Measurements from ENCODE around the gene CHAF1A. TPM values are rescaled to one million over a fixed set of nuclear protein-coding genes. Genes with fewer than 3 reads are reported as not detected.

The CHAF1A gene
- total and polyA plus RNA-seq, 2 experiments from 2014 or later = 113 to 125 TPM

DNA sequence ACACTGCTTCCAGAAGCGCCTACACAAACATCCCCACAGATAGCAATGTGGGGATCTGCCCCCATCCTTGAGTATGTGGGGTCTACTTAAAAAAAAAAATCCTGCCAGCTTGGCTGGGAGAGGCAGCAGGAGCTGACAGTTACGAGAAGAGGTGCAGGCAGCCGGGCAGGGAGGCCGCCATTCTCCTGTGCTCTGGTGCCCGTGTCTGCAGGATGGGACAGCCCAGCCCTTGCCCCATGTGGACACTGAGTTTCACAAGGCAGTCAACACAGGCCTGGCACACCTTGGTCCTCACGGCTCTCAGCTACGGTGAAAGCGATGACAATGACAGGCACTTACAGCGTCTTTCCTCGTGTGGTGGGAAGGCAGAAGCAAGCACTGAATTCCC is 35.1 kb upstream of the CHAF1A start (continued):
- TF ChIP-seq STAT1 (IDR thresholded peaks at IDR 0.05; ENCODE audit: unreplicated experiment) (no peak), POLR2AphosphoS5 (IDR thresholded peaks at IDR 0.05; ENCODE audit: low read depth) (no peak), JUNB (IDR thresholded peaks at IDR 0.05; ENCODE audit: unreplicated experiment) (no peak)
- TF ChIP-seq, protein P1, sequence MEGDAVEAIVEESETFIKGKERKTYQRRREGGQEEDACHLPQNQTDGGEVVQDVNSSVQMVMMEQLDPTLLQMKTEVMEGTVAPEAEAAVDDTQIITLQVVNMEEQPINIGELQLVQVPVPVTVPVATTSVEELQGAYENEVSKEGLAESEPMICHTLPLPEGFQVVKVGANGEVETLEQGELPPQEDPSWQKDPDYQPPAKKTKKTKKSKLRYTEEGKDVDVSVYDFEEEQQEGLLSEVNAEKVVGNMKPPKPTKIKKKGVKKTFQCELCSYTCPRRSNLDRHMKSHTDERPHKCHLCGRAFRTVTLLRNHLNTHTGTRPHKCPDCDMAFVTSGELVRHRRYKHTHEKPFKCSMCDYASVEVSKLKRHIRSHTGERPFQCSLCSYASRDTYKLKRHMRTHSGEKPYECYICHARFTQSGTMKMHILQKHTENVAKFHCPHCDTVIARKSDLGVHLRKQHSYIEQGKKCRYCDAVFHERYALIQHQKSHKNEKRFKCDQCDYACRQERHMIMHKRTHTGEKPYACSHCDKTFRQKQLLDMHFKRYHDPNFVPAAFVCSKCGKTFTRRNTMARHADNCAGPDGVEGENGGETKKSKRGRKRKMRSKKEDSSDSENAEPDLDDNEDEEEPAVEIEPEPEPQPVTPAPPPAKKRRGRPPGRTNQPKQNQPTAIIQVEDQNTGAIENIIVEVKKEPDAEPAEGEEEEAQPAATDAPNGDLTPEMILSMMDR (conservative IDR thresholded peaks at IDR 0.05; ENCODE audit: low read depth in 2 of 2) = no peak
- TF ChIP-seq, protein P2, sequence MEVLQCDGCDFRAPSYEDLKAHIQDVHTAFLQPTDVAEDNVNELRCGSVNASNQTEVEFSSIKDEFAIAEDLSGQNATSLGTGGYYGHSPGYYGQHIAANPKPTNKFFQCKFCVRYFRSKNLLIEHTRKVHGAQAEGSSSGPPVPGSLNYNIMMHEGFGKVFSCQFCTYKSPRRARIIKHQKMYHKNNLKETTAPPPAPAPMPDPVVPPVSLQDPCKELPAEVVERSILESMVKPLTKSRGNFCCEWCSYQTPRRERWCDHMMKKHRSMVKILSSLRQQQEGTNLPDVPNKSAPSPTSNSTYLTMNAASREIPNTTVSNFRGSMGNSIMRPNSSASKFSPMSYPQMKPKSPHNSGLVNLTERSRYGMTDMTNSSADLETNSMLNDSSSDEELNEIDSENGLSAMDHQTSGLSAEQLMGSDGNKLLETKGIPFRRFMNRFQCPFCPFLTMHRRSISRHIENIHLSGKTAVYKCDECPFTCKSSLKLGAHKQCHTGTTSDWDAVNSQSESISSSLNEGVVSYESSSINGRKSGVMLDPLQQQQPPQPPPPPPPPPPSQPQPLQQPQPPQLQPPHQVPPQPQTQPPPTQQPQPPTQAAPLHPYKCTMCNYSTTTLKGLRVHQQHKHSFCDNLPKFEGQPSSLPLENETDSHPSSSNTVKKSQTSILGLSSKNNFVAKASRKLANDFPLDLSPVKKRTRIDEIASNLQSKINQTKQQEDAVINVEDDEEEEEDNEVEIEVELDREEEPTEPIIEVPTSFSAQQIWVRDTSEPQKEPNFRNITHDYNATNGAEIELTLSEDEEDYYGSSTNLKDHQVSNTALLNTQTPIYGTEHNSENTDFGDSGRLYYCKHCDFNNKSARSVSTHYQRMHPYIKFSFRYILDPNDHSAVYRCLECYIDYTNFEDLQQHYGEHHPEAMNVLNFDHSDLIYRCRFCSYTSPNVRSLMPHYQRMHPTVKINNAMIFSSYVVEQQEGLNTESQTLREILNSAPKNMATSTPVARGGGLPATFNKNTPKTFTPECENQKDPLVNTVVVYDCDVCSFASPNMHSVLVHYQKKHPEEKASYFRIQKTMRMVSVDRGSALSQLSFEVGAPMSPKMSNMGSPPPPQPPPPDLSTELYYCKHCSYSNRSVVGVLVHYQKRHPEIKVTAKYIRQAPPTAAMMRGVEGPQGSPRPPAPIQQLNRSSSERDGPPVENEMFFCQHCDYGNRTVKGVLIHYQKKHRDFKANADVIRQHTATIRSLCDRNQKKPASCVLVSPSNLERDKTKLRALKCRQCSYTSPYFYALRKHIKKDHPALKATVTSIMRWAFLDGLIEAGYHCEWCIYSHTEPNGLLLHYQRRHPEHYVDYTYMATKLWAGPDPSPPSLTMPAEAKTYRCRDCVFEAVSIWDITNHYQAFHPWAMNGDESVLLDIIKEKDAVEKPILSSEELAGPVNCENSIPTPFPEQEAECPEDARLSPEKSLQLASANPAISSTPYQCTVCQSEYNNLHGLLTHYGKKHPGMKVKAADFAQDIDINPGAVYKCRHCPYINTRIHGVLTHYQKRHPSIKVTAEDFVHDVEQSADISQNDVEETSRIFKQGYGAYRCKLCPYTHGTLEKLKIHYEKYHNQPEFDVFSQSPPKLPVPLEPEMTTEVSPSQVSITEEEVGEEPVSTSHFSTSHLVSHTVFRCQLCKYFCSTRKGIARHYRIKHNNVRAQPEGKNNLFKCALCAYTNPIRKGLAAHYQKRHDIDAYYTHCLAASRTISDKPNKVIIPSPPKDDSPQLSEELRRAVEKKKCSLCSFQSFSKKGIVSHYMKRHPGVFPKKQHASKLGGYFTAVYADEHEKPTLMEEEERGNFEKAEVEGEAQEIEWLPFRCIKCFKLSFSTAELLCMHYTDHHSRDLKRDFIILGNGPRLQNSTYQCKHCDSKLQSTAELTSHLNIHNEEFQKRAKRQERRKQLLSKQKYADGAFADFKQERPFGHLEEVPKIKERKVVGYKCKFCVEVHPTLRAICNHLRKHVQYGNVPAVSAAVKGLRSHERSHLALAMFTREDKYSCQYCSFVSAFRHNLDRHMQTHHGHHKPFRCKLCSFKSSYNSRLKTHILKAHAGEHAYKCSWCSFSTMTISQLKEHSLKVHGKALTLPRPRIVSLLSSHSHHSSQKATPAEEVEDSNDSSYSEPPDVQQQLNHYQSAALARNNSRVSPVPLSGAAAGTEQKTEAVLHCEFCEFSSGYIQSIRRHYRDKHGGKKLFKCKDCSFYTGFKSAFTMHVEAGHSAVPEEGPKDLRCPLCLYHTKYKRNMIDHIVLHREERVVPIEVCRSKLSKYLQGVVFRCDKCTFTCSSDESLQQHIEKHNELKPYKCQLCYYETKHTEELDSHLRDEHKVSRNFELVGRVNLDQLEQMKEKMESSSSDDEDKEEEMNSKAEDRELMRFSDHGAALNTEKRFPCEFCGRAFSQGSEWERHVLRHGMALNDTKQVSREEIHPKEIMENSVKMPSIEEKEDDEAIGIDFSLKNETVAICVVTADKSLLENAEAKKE (CRISPR knock-in tag; IDR thresholded peaks at IDR 0.05) = no peak

DNA sequence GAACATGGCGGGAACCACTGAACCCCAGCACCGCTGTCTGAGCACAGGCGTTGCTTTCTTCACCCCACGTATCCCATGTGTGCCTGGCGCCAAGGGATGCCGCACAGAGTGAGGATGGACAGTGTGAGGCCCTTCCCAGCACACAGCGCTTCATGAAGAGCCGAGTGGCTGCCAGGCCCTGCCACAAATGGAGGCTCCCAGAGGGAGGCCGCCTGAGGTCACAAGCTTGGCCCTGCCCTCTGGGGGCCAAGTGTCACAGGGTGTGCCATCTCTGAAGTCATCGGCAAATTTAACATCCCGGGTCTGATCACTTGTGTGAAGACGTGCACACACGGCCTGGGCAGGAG is 34.7 kb upstream of the CHAF1A start:
- H3K27ac ChIP-seq (ENCODE audit: low read depth) = no peak overlapping the region
- no peak overlapping the region for H2AFZ ChIP-seq
- no peaks in the 10 kb centered on the region for H3K36me3 ChIP-seq (ENCODE audit: insufficient read depth)
- peaks cover 6% of the 10 kb centered on the region; the same call in 1 of the 3 replicates for H3K36me3 Mint-ChIP-seq (ENCODE audit: low read depth)
- H3K4me1 ChIP-seq (ENCODE audit: insufficient read depth) = peaks cover 10% of the 10 kb centered on the region
- H4K20me1 ChIP-seq (replicated peaks; ENCODE audit: insufficient read depth) = peaks cover 11% of the 10 kb centered on the region; the same call in 1 of the 2 replicates
- peaks cover 19% of the 10 kb centered on the region; the same call in 1 of the 2 replicates for H3K79me2 ChIP-seq (replicated peaks; ENCODE audit: insufficient read depth)
- H3K4me3 Mint-ChIP-seq = no peak overlapping the region
- peaks cover 29% of the 10 kb centered on the region for H3K27me3 Mint-ChIP-seq (ENCODE audit: insufficient read depth, low read depth, poor library complexity)
- no peaks in the 10 kb centered on the region for H3K27me3 ChIP-seq (ENCODE audit: insufficient read depth)
- H3K9me2 ChIP-seq (ENCODE audit: insufficient read depth) = no peaks in the 10 kb centered on the region
- no peak overlapping the region for H3K4me2 ChIP-seq
- no peak overlapping the region for H3K4me3 ChIP-seq
- H3K9me3 Mint-ChIP-seq = no peaks in the 10 kb centered on the region
- H3K4me1 Mint-ChIP-seq = peaks cover 23% of the 10 kb centered on the region
- H3K27ac Mint-ChIP-seq = peak overlapping the region; percentile 91
- peaks cover 11% of the 10 kb centered on the region; the same call in 1 of the 2 replicates for H3F3A ChIP-seq (replicated peaks; ENCODE audit: low read depth)
- no peak for DNase-seq (ENCODE audit: low spot score)
- no peak for ATAC-seq
- TF ChIP-seq NANOG (IDR thresholded peaks at IDR 0.05; ENCODE audit: borderline replicate concordance) (no peak), CREB1 (CRISPR knock-in tag; IDR thresholded peaks at IDR 0.05; ENCODE audit: low read depth) (no peak), ZNF114 (CRISPR knock-in tag; IDR thresholded peaks at IDR 0.05) (no peak), EZH2phosphoT487 (IDR thresholded peaks at IDR 0.05; ENCODE audit: unreplicated experiment) (no peak), ZNF331 (CRISPR knock-in tag; IDR thresholded peaks at IDR 0.05; ENCODE audit: low read depth) (no peak), JUNB (IDR thresholded peaks at IDR 0.05; ENCODE audit: unreplicated experiment) (no peak), STAT1 (IDR thresholded peaks at IDR 0.05; ENCODE audit: unreplicated experiment) (no peak), POLR2AphosphoS5 (IDR thresholded peaks at IDR 0.05; ENCODE audit: low read depth) (no peak)
- TF ChIP-seq, protein P3, sequence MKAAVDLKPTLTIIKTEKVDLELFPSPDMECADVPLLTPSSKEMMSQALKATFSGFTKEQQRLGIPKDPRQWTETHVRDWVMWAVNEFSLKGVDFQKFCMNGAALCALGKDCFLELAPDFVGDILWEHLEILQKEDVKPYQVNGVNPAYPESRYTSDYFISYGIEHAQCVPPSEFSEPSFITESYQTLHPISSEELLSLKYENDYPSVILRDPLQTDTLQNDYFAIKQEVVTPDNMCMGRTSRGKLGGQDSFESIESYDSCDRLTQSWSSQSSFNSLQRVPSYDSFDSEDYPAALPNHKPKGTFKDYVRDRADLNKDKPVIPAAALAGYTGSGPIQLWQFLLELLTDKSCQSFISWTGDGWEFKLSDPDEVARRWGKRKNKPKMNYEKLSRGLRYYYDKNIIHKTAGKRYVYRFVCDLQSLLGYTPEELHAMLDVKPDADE (IDR thresholded peaks at IDR 0.05) = no peak
- TF ChIP-seq, protein P4, sequence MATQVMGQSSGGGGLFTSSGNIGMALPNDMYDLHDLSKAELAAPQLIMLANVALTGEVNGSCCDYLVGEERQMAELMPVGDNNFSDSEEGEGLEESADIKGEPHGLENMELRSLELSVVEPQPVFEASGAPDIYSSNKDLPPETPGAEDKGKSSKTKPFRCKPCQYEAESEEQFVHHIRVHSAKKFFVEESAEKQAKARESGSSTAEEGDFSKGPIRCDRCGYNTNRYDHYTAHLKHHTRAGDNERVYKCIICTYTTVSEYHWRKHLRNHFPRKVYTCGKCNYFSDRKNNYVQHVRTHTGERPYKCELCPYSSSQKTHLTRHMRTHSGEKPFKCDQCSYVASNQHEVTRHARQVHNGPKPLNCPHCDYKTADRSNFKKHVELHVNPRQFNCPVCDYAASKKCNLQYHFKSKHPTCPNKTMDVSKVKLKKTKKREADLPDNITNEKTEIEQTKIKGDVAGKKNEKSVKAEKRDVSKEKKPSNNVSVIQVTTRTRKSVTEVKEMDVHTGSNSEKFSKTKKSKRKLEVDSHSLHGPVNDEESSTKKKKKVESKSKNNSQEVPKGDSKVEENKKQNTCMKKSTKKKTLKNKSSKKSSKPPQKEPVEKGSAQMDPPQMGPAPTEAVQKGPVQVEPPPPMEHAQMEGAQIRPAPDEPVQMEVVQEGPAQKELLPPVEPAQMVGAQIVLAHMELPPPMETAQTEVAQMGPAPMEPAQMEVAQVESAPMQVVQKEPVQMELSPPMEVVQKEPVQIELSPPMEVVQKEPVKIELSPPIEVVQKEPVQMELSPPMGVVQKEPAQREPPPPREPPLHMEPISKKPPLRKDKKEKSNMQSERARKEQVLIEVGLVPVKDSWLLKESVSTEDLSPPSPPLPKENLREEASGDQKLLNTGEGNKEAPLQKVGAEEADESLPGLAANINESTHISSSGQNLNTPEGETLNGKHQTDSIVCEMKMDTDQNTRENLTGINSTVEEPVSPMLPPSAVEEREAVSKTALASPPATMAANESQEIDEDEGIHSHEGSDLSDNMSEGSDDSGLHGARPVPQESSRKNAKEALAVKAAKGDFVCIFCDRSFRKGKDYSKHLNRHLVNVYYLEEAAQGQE (IDR thresholded peaks at IDR 0.05; ENCODE audit: unreplicated experiment) = no peak

Data from GM23338 (cell line).